Peyer's patch (tissue), 4 donors: ENCODE data around the gene VPS50. TPM values are rescaled to one million over a fixed set of nuclear protein-coding genes. Genes with fewer than 3 reads are reported as not detected.

Experiments
- DNase-seq, 3 donors: peaks; one replicate each; pipeline ENCODE4 v3.0.0-alpha.2; 2017 to 2019
- H3K27ac ChIP-seq, 4 donors: fragments of 200-600 bp; sonication (generic); one replicate each; pipeline ENCODE4 v1.5.1; 2016 to 2019
- H3K27me3 ChIP-seq, 2 donors: fragments of 200-600 bp; sonication (generic); one replicate each; pipeline ENCODE4 v1.5.1; 2019
- H3K36me3 ChIP-seq, 3 donors: fragments of 200-600 bp; sonication (generic); one replicate each; pipeline ENCODE4 v1.5.1; 2016 to 2019
- H3K4me1 ChIP-seq, 4 donors: fragments of 200-600 bp; sonication (generic); one replicate each; pipeline ENCODE4 v1.5.1; 2016 to 2019
- H3K4me3 ChIP-seq, 4 donors: fragments of 200-600 bp; sonication (generic); 1 replicate in 3 of 4; 2 replicates in 1 of 4; pipeline ENCODE4 v1.5.1; 2016 to 2019; ENCODE audit warnings: mild to moderate bottlenecking in 1 of 4
- H3K9me3 ChIP-seq, 4 donors: fragments of 200-600 bp; sonication (generic); one replicate each; pipeline ENCODE4 v1.5.1; 2016 to 2019; ENCODE audit warnings: mild to moderate bottlenecking in 1 of 4
- CTCF ChIP-seq, 6 experiments: fragments of 450-650 bp in 4 of 6; fragments of 200-600 bp in 2 of 6; sonication (generic) in 1 of 6; IDR thresholded peaks; one replicate each; pipeline ENCODE4 v1.5.1; 2017 to 2019; ENCODE audit warnings: antibody characterized with exemption in 6 of 6, mild to moderate bottlenecking in 3 of 6, moderate library complexity in 1 of 6
- POLR2A ChIP-seq, 2 donors: fragments of 450-650 bp; IDR thresholded peaks; one replicate each; pipeline ENCODE4 v1.5.1; 2017; ENCODE audit warnings: antibody characterized with exemption in 2 of 2, mild to moderate bottlenecking in 2 of 2, moderate library complexity in 2 of 2
- total RNA-seq, 4 donors: library from RNA; depleted of rRNA; stranded (reverse); fragments of >200 nt; gene quantifications; one replicate each; pipeline ENCODE4 v1.1.0, GENCODE V29; 2016

VPS50 gene
- total RNA-seq, 4 donors from 2014 or later = 16.1 to 28.9 (median 20.9) TPM

GRCh38 chr7:93239824-93240223, 7.7 kb downstream of the VPS50 start:
- H3K4me1 ChIP-seq = no peaks in the 10 kb centered on the region
- no peak for DNase-seq
- no peak overlapping the region for H3K4me3 ChIP-seq
- H3K36me3 ChIP-seq = no peaks in the 10 kb centered on the region
- no peak for TF ChIP-seq POLR2A (IDR thresholded peaks at IDR 0.05)
- TF ChIP-seq CTCF (IDR thresholded peaks at IDR 0.05) = no peak
- H3K27ac ChIP-seq = no peak overlapping the region
- no peaks in the 10 kb centered on the region for H3K27me3 ChIP-seq
- no peaks in the 10 kb centered on the region for H3K9me3 ChIP-seq

GRCh38 chr7:93242106-93242505, 9.9 kb downstream of the VPS50 start:
- DNase-seq = no peak
- no peaks in the 10 kb centered on the region for H3K36me3 ChIP-seq
- H3K9me3 ChIP-seq = no peaks in the 10 kb centered on the region
- no peak overlapping the region for H3K27ac ChIP-seq
- no peak for TF ChIP-seq POLR2A (IDR thresholded peaks at IDR 0.05)
- TF ChIP-seq CTCF (IDR thresholded peaks at IDR 0.05) = no peak
- no peaks in the 10 kb centered on the region for H3K4me1 ChIP-seq
- no peak overlapping the region for H3K4me3 ChIP-seq
- no peaks in the 10 kb centered on the region for H3K27me3 ChIP-seq

- peak overlapping the region in 1 of 4 donors; percentile 25 for H3K4me3 ChIP-seq
- no peak for DNase-seq
- H3K27me3 ChIP-seq = no peaks in the 10 kb centered on the region
- TF ChIP-seq CTCF (IDR thresholded peaks at IDR 0.05) (peak; percentile 37 to 69 (median 60)), POLR2A (IDR thresholded peaks at IDR 0.05) (no peak)
- H3K4me1 ChIP-seq = no peaks in the 10 kb centered on the region
- no peaks in the 10 kb centered on the region for H3K36me3 ChIP-seq
- H3K27ac ChIP-seq = no peak overlapping the region
- H3K9me3 ChIP-seq = no peaks in the 10 kb centered on the region
These were observed 13.6 kb downstream of the VPS50 start for GRCh38 chr7:93245525-93246432.

- H3K4me3 ChIP-seq = no peak overlapping the region
- TF ChIP-seq CTCF (IDR thresholded peaks at IDR 0.05) (no peak), POLR2A (IDR thresholded peaks at IDR 0.05) (no peak)
- H3K27me3 ChIP-seq = no peaks in the 10 kb centered on the region
- H3K27ac ChIP-seq = no peak overlapping the region
- H3K4me1 ChIP-seq = no peaks in the 10 kb centered on the region
- H3K9me3 ChIP-seq = no peaks in the 10 kb centered on the region
- peaks cover 0 to 6% (median 0%) of the 10 kb centered on the region in 3 donors for H3K36me3 ChIP-seq
- DNase-seq = no peak
These were observed 17.5 kb downstream of the VPS50 start for GRCh38 chr7:93249491-93250148.

- no peaks in the 10 kb centered on the region for H3K27me3 ChIP-seq
- H3K27ac ChIP-seq = no peak overlapping the region
- TF ChIP-seq CTCF (IDR thresholded peaks at IDR 0.05) = no peak
- no peak for TF ChIP-seq POLR2A (IDR thresholded peaks at IDR 0.05)
- no peak overlapping the region for H3K4me3 ChIP-seq
- no peaks in the 10 kb centered on the region for H3K9me3 ChIP-seq
- no peaks in the 10 kb centered on the region for H3K4me1 ChIP-seq
- peaks cover 0 to 29% (median 0%) of the 10 kb centered on the region in 3 donors for H3K36me3 ChIP-seq
- no peak for DNase-seq
These were observed 26.5 kb downstream of the VPS50 start for GRCh38 chr7:93258661-93259060.
